ENCODE measurements around the gene ERC2.

The ERC2 gene

GRCh38 chr3:55557549-55557948, 910.7 kb downstream of the ERC2 start:
- no peak for DNase-seq (ENCODE audit: low read depth in 2 of 2)

GRCh38 chr3:55556619-55557537, 911.4 kb downstream of the ERC2 start:
- no peak for DNase-seq (ENCODE audit: low read depth in 2 of 2)

- DNase-seq (ENCODE audit: low read depth in 2 of 2): no peak
Observed at GRCh38 chr3:55555873-55556618, 912.2 kb downstream of the ERC2 start.

- no peak for DNase-seq (ENCODE audit: low read depth in 2 of 2)
Observed at GRCh38 chr3:55554634-55555425, 913.4 kb downstream of the ERC2 start.

GRCh38 chr3:55551644-55552043, 916.6 kb downstream of the ERC2 start:
- no peak for DNase-seq (ENCODE audit: low read depth in 2 of 2)

- DNase-seq (ENCODE audit: low read depth in 2 of 2): no peak
Observed at GRCh38 chr3:55549177-55549576, 919.1 kb downstream of the ERC2 start.

- no peak for DNase-seq (ENCODE audit: low read depth in 2 of 2)
Observed at GRCh38 chr3:55546866-55547669, 921.2 kb downstream of the ERC2 start.

GRCh38 chr3:55545995-55546394, 922.3 kb downstream of the ERC2 start:
- DNase-seq (ENCODE audit: low read depth in 2 of 2): no peak

- no peak for DNase-seq (ENCODE audit: low read depth in 2 of 2)
Observed at GRCh38 chr3:55544219-55544618, 924.0 kb downstream of the ERC2 start.

GRCh38 chr3:55543181-55543614, 925.1 kb downstream of the ERC2 start:
- no peak for DNase-seq (ENCODE audit: low read depth in 2 of 2)

GRCh38 chr3:55541456-55541855, 926.8 kb downstream of the ERC2 start:
- DNase-seq (ENCODE audit: low read depth in 2 of 2): no peak

- DNase-seq (ENCODE audit: low read depth in 2 of 2): no peak
Observed at GRCh38 chr3:55541016-55541415, 927.3 kb downstream of the ERC2 start.

GRCh38 chr3:55540579-55540978, 927.7 kb downstream of the ERC2 start:
- DNase-seq (ENCODE audit: low read depth in 2 of 2): no peak

- no peak for DNase-seq (ENCODE audit: low read depth in 2 of 2)
Observed at GRCh38 chr3:55538158-55538557, 930.1 kb downstream of the ERC2 start.

- DNase-seq (ENCODE audit: low read depth in 2 of 2): no peak
Observed at GRCh38 chr3:55537563-55537962, 930.7 kb downstream of the ERC2 start.

- no peak for DNase-seq (ENCODE audit: low read depth in 2 of 2)
Observed at GRCh38 chr3:55537129-55537528, 931.1 kb downstream of the ERC2 start.

GRCh38 chr3:55534876-55535275, 933.4 kb downstream of the ERC2 start:
- no peak for DNase-seq (ENCODE audit: low read depth in 2 of 2)

GRCh38 chr3:55532806-55533205, 935.5 kb downstream of the ERC2 start:
- no peak for DNase-seq (ENCODE audit: low read depth in 2 of 2)

GRCh38 chr3:55531321-55531720, 936.9 kb downstream of the ERC2 start:
- no peak for DNase-seq (ENCODE audit: low read depth in 2 of 2)

- DNase-seq (ENCODE audit: low read depth in 2 of 2): no peak
Observed at GRCh38 chr3:55527361-55527760, 940.9 kb downstream of the ERC2 start.

GRCh38 chr3:55526332-55527030, 941.8 kb downstream of the ERC2 start:
- no peak for DNase-seq (ENCODE audit: low read depth in 2 of 2)

Data from stimulated activated CD8-positive, alpha-beta memory T cell treated with anti-CD3 and anti-CD28 coated beads, Interleukin-2, amount 100 ng/mL, for 1 hour (primary cell).